GM19351 (cell line): ENCODE results near the gene WDR45B.

Source experiments
- ATAC-seq: cut with Tn5 transposase; IDR thresholded peaks from one replicate; pipeline ENCODE4 v1.9.1; 2021; ENCODE audit warnings: mild to moderate bottlenecking, moderate library complexity; ENCODE audit not compliant: unreplicated experiment

WDR45B gene

GRCh38 chr17:82602986-82603710 lies 45.1 kb downstream of the WDR45B start:
- ATAC-seq: no peak

DNA sequence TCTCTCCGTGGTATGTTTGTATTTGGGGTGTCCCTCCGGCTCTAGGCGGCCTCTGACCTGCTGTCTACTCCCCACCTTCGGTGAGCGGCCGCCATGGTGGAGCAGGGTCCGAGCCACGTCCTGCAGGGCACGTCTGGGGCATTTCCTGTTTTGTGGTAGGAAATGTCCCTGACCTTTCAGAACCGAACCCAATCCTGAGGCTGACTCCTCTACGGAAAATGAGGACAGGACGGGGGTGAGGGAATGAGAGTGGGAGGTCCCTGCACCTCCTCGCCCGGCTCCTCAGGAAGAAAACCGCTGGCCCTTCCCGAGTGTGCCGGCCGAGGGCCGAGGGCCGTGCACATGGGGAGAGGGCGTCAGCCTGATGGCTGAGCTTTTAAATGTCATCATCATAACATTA lies 45.8 kb downstream of the WDR45B start:
- no peak for ATAC-seq

DNA sequence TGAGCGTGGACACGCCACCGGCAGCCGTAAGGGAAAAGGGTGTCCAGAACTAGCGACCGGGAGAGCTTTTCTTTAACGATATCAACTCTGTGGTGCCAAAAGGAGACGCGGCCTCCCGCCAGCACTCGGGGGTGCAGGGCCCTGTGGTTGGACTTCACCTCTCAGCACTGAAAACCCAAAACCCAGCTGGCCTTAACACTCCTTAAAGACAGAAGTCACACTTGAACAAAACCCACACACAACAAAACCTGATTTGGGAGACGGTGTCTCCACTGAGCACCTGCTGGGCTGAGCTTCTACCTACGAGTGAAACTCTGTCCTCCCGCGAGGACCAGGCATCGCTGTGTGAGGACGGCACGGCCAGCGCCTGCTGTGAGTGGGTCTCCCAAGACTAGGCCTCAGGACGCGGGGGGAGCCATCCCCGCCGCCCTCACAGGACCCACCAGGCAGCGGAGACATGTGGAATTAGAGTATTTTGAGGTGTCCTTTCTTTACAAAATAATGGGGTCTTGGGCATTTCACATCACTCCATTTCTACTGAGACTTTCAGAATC lies 46.7 kb downstream of the WDR45B start:
- no peak for ATAC-seq

DNA sequence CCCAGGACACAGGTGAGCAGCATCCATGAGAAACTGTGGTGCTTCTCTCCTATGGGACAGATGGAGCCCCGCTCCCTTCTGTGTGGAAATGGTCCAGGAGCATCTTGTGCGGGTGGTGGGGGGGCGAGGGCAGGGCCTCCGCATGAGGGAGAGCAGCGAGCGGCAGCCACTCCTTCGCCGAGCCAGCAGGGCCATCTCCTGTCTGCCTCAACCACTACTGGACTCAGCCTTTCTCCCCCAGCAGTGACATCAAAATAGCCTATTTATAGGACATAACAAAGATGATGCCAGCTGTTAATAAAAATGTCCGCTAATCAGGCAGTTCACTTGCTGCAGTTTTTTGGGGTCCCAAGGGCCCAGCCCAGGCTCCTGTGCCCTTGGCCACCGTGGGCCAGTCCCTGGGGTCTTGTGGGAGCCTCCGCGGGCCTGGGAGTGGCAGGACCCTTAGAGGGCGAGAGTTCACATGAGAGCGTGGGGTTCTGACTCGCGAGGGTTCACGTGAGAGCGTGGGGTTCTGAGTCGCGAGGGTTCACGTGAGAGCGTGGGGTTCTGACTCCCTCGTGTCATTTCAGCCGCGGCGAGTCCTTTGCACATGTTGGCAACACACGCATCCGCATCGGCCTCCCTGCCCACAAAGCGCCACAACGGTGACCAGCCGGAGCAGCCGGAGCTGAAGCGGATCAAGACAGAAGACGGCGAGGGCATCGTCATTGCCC lies 47.4 kb downstream of the WDR45B start:
- ATAC-seq: no peak

DNA sequence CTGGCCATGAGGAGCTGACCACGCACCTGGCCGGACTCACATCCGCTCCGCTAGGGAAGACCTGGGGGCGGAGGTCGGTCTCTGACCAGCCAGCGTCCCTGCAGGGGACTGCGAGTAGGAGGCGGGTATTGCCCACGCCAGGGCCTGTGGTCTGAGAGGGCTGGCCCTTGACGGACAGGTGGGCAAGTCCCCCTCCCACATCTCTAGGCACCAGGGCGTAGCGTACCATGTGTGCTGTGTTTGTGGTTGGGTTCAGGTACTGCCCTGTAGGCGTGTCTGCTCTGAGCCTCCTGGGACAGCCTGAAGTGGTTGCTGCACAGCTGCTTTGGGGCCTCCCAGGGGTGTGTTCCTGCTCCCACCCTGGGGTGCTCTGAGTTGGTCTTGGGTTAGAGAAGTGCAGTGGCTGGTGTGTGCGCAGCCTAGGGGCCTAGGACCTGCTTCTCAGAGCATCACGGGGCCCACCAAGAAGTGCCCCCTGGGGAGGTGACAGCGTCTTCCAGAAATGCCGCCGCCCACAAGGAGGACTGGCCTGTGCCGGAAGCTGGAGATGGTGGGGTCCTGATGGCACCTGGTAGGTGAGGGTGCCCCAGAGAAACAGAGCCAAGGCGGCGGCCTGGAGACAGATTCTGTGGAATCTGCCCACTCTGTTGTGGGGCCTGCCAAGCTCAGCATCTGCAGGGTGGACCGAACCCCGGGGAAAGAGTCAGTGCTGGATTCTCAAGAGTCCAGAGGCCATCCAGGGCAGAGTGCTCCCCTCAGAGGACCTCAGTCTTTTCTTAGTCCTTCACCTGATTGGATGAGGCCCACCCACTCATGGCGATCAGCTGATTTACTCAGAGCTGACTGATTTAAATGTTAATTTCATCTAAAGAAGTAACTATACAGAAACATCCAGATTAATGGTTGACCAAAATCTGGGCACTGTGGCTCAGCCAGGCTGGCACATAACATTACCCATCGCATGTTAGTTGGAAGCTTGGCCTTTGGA lies 48.3 kb downstream of the WDR45B start:
- no peak for ATAC-seq

DNA sequence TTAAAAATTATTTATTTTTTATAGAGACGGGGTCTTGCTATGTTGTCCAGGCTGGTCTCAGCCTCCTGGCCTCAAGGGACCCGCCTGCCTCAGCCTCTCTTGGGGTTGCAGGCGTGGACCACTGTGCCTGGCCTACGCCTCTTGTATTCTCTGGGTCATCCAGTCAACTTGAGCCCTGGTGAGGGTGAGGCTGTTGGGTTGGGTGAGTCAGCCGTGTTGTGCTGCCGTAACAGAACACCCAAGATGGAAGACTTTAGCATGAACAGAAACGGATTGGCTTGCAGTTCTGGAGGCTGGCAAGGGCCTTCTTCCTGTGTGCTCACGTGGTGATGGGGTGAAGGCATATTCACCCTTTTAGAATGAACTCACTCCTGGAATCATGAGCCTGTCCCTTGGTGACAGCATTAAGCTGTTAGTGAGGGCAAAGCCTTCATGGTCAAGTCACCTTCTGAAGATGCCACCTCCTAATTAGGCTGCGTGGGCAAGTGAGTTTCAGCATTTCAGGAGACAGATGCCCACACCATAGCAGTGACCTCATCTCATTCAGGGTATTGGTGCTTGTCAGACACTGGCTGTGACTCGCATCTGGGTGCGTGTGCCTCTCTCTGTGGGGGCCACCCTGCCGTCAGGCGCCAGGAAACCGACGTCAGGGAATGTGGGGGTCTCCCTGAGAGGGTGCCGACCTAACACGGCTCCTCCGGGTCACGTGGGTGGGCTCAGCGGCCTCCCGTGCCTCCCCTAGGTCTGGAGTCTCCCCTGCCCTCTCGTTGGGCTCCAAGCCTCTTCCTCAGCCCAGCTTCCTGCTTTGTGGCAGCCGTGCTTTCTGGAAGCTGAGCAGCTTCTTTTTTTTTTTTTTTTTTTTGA lies 49.8 kb downstream of the WDR45B start:
- ATAC-seq: no peak

DNA sequence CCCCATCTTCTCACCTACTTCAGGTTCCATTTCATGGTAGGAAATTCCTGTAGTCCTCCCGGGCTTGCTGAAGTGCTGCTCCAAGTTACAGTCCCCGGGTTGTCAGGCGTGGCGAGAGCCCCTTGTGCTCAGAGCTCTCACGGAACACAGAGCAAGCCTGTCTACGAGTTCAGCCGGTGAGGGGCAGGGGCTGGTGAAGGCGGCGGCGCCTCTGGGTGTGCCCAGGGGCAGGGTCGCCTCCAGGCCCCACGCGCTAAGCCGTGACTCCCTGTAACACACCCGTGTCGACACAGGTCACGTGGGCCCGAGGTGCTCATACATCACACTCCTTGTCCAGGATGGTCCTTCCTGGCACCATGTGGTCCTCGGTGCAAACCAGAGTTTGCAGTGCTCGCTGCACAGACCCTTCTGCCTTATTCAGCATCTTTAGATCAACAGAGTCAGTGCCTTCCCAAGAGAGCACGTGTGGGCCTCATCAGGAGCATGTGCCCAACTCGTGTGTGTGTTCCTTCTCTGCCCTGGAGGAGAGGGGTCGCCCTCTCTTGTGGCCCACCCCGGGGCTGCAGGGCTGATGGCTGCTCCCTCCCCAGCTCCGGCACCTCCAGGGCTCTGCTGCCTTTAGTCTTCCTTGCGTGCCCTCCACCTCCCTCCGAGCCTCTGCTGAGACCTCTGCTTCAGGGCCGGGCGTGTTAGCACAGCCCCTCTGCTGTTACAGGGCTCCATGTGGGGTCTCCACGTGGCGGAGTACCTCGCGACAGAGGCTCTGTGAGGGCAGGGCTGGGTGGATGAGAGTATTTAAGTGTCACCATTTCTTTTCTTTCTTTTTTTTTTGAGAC lies 51.2 kb downstream of the WDR45B start:
- ATAC-seq: no peak

DNA sequence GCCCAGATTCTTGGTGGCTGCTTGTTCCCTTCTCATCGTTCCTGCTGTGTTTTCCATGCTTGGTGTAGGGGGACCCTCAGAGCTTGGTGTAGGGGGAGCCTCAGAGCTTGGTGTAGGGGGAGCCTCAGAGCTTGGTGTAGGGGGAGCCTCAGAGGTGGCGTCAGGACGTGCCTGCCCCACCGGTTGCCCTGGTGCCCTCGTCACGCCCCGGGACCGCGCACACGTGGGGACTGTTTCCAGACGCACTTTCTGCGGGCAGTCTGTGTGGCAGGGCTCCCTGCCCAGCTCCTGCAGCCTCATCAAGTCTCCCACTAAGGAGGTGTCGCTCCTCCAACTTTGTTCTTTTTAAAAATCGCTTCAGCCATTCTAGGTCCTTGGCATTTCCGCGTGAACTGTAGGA lies 51.9 kb downstream of the WDR45B start:
- no peak for ATAC-seq

- ATAC-seq: no peak
Observed at GRCh38 chr17:82595893-82596292, 52.4 kb downstream of the WDR45B start.

- no peak for ATAC-seq
Observed at GRCh38 chr17:82594571-82594970, 53.7 kb downstream of the WDR45B start.

DNA sequence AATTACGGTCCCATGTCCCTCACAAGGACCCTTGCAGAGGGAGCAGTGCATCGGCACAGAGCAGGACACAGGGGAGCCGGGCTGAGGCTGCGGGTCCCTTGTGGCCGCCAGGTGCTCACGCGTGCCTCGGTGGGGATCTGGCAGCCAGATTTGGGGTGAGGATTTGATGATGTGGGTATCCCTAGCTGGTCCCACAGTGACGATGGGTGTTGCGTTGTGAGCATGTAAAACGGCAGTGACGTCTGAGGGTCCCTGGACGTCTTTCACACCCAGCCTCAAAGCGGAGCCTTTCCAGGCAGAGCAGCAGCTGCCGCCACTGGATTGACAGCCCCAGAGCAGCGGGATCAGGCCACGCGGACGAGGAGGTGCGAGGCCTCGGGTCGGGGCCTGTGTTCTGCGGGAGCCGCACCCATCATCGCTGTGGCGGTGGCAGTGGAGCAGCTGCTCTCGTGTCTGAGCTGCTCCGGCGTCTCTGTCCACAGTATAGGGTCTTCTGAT lies 54.6 kb downstream of the WDR45B start:
- no peak for ATAC-seq

DNA sequence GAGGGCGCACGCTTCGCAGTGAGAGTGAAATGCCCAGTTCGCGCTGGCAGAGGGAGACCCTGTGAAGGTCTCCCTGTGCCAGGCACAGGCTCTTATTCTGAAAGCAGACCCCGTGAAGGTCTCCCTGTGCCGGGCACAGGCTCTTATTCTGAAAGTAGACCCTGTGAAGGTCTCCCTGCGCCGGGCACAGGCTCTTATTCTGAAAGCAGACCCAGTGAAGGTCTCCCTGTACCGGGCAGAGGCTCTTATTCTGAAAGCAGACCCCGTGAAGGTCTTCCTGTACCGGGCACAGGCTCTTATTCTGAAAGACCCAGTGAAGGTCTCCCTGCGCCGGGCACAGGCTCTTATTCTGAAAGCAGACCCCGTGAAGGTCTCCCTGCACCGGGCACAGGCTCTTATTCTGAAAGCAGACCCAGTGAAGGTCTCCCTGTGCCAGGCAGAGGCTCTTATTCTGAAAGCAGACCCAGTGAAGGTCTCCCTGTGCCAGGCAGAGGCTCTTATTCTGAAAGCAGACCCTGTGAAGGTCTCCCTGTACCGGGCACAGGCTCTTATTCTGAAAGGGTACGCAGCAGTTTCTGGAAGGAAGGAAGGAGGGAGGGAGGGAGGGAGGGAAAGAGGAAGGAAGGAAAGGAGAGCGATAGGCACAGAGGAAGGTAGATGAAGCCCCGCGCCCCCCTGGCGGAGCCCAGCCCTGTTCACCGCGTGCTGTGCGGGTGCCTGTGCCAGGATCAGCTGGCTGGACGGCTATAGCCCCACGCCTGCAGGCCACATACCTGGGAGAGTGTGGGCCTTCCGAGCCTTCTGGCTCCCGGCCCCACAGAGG lies 55.3 kb downstream of the WDR45B start:
- ATAC-seq: no peak

- ATAC-seq: no peak
Observed at GRCh38 chr17:82592289-82592766, 55.9 kb downstream of the WDR45B start.

- no peak for ATAC-seq
Observed at GRCh38 chr17:82590881-82591539, 57.2 kb downstream of the WDR45B start.

- no peak for ATAC-seq
Observed at GRCh38 chr17:82590216-82590615, 58.0 kb downstream of the WDR45B start.

- no peak for ATAC-seq
Observed at GRCh38 chr17:82589851-82590180, 58.4 kb downstream of the WDR45B start.

- ATAC-seq: no peak
Observed at GRCh38 chr17:82588266-82589175, 59.7 kb downstream of the WDR45B start.
